ENCODE measurements around the gene PDE1C. TPM values are rescaled to one million over a fixed set of nuclear protein-coding genes. Genes with fewer than 3 reads are reported as not detected.
A peak's percentile ranks its signal among the peaks of the same experiment; 100 is the strongest.

PDE1C gene
- 10 to 100 TPM; 35.7 to 47.8 TPM for total RNA-seq

DNA sequence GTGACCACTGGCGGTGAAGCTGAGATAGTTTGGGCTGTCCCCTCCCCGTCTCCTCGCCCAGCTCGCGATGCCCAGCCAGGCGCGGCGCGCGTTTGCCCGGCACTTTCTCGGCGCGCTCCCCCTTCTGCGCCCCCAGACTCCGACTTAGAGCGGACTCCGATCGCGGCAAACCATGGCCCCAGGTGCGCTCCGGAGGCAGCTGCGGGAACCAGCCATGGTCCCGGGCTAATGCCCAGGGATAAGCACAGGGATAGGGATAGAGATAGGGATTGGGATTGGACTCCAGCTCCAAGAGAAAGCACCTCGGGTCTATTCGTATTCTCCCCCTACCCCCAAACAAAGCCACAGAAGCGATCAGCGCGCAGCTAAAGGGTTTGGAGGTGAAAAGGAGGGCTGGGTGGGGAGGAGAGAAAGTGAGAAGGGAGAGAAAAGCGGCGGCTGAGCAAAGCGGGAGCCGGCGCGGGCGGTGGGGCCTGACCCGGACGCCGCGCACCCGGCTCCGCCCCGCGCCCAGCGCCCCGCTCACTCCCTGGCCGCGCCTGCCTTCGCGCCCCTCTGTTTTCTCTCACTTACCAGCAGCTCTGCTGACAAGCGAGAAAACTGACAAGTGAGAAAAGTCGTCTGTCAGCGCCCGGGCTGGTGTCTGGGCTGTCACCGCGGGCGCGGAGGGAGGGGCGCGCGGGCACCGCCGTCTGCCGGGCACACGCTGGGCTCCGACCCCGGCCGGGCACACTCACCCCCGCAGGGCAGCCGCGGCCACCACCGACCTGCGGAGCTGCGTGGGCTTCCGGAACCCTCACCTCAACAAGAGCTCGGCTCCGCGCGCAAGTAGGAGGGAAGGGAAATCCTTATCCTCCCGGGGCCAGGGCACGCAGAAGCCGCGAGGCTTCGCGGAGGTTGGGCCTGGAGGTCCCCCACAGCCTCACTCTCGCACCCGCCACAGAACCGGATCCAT is at the start of gene PDE1C:
Gene PDE1C (minus strand): TSS at position 2 of the 955 bp plus-strand sequence.
- TF ChIP-seq, protein P1, sequence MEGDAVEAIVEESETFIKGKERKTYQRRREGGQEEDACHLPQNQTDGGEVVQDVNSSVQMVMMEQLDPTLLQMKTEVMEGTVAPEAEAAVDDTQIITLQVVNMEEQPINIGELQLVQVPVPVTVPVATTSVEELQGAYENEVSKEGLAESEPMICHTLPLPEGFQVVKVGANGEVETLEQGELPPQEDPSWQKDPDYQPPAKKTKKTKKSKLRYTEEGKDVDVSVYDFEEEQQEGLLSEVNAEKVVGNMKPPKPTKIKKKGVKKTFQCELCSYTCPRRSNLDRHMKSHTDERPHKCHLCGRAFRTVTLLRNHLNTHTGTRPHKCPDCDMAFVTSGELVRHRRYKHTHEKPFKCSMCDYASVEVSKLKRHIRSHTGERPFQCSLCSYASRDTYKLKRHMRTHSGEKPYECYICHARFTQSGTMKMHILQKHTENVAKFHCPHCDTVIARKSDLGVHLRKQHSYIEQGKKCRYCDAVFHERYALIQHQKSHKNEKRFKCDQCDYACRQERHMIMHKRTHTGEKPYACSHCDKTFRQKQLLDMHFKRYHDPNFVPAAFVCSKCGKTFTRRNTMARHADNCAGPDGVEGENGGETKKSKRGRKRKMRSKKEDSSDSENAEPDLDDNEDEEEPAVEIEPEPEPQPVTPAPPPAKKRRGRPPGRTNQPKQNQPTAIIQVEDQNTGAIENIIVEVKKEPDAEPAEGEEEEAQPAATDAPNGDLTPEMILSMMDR (IDR thresholded peaks at IDR 0.05): no peak
- H3K36me3 ChIP-seq: no peaks in the 10 kb centered on the region
- H3K27me3 ChIP-seq: no peaks in the 10 kb centered on the region
- no peaks in the 10 kb centered on the region for H3K9me3 ChIP-seq
- DNase-seq (ENCODE audit: low spot score): no peak
- H3K4me1 ChIP-seq: peaks cover 0 to 32% of the 10 kb centered on the region in 2 donors
- peak within 1 kb of the TSS; percentile 61 for H3K4me3 ChIP-seq
- H3K27ac ChIP-seq: peak within 1 kb of the TSS; percentile 86 to 88

DNA sequence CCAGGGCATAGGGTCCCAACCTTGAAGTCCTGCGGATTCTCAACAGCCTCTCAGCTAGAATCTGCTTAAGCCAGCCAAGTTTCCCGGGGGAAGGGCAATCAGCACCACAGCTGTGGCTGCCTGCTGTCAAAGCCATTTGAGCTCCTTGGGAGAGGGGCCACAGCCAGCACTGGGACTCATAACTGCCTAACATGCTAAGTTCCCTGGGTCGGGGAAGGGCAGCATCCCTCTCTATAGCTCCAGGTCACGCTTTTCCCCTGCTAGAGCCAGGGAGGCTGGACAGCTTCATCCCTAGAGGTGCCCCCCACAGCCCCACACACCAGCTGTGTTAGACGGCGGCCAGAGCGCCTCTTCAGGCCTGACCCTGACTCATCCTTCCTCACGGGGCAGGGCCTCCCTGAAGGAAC is 49.6 kb upstream of the PDE1C start:
- TF ChIP-seq, protein P1 (IDR thresholded peaks at IDR 0.05): no peak
- DNase-seq (ENCODE audit: low spot score): no peak

GRCh38 chr7:32117837-32118236 is 47.6 kb upstream of the PDE1C start:
- peaks cover 0 to 21% of the 10 kb centered on the region in 2 donors for H3K4me1 ChIP-seq
- H3K9me3 ChIP-seq: peaks cover 0 to 10% of the 10 kb centered on the region in 2 donors
- no peak overlapping the region for H3K27ac ChIP-seq
- H3K36me3 ChIP-seq: no peaks in the 10 kb centered on the region
- H3K4me3 ChIP-seq: no peak overlapping the region
- no peak for DNase-seq (ENCODE audit: low spot score)
- TF ChIP-seq, protein P1 (IDR thresholded peaks at IDR 0.05): no peak
- no peaks in the 10 kb centered on the region for H3K27me3 ChIP-seq

More for the DNA sequence above, 49.6 kb upstream of the PDE1C start:
- Histone ChIP-seq H3K27me3 (no peaks in the 10 kb centered on the region), H3K36me3 (no peaks in the 10 kb centered on the region), H3K4me1 (peaks cover 0 to 21% of the 10 kb centered on the region in 2 donors), H3K4me3 (no peak overlapping the region), H3K27ac (no peak overlapping the region), H3K9me3 (no peaks in the 10 kb centered on the region)

DNA sequence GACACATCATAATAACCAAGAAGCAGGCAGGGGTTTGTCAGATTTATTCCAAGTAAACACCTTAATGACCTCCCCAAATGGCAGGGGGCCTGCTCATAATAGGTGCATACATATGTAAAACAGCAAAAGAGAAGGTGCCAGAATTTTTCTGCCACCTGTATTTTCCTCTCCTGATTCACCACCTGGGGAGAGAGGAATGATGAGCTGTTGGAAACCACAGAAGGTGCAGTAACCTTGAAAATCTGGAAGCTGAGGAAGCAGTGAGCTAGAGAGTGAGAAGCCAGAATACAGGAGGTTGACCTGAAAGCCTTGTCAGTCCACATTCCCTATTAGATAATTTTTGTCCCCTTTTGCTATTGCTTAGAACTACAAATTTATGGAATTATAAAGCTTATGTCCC is 46.2 kb upstream of the PDE1C start:
- Histone ChIP-seq H3K4me3 (no peak overlapping the region), H3K9me3 (peaks cover 0 to 20% of the 10 kb centered on the region in 2 donors), H3K36me3 (no peaks in the 10 kb centered on the region), H3K27ac (no peak overlapping the region), H3K27me3 (no peaks in the 10 kb centered on the region), H3K4me1 (peaks cover 0 to 21% of the 10 kb centered on the region in 2 donors)
- TF ChIP-seq, protein P1 (IDR thresholded peaks at IDR 0.05): no peak
- no peak for DNase-seq (ENCODE audit: low spot score)

- Histone ChIP-seq H3K27ac (no peak overlapping the region), H3K4me1 (peaks cover 0 to 21% of the 10 kb centered on the region in 2 donors), H3K9me3 (peaks cover 0 to 26% of the 10 kb centered on the region in 2 donors), H3K36me3 (no peaks in the 10 kb centered on the region), H3K4me3 (no peak overlapping the region), H3K27me3 (no peaks in the 10 kb centered on the region)
- TF ChIP-seq, protein P1 (IDR thresholded peaks at IDR 0.05): no peak
- DNase-seq (ENCODE audit: low spot score): no peak
These were observed 45.6 kb upstream of the PDE1C start for GRCh38 chr7:32115831-32116230.

Data from right atrium auricular region (tissue), 2 donors.